ENCODE results near the gene SELENOO. TPM values are rescaled to one million over a fixed set of nuclear protein-coding genes. Genes with fewer than 3 reads are reported as not detected.

The SELENOO gene
- total and polyA plus RNA-seq, 2 experiments from 2014 or later: 29.8 to 54.5 TPM

DNA sequence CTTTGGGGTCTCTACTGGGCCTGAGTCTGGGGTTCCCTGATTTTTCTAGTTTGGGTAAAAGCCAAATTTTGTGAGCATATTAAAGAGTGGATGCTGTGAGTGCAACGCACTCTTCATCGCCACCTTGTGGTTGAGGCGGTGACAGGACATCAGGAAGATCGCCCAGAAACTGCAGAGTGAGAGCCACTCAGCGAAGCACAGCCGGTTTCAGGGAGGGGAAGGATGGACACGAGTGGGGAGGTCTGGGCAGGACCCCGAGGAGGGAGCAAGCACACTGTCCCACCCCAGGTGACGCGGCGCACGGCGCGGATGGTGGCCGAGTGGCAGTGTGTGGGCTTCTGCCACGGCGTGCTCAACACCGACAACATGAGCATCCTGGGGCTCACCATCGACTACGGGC lies 9.1 kb downstream of the SELENOO start:
- peaks cover 25% of the 10 kb centered on the region for H3K36me3 ChIP-seq
- no peaks in the 10 kb centered on the region for H3K9me3 ChIP-seq (ENCODE audit: low read depth)
- no peaks in the 10 kb centered on the region for H3K27me3 ChIP-seq
- TF ChIP-seq, protein P1, sequence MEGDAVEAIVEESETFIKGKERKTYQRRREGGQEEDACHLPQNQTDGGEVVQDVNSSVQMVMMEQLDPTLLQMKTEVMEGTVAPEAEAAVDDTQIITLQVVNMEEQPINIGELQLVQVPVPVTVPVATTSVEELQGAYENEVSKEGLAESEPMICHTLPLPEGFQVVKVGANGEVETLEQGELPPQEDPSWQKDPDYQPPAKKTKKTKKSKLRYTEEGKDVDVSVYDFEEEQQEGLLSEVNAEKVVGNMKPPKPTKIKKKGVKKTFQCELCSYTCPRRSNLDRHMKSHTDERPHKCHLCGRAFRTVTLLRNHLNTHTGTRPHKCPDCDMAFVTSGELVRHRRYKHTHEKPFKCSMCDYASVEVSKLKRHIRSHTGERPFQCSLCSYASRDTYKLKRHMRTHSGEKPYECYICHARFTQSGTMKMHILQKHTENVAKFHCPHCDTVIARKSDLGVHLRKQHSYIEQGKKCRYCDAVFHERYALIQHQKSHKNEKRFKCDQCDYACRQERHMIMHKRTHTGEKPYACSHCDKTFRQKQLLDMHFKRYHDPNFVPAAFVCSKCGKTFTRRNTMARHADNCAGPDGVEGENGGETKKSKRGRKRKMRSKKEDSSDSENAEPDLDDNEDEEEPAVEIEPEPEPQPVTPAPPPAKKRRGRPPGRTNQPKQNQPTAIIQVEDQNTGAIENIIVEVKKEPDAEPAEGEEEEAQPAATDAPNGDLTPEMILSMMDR (IDR thresholded peaks at IDR 0.05; ENCODE audit: low read depth, low read length): peak; percentile 82
- H3K4me1 ChIP-seq (ENCODE audit: low read depth): no peaks in the 10 kb centered on the region
- peak; percentile 71 to 76 for DNase-seq (ENCODE audit: low read depth in 1 of 2, low spot score in 1 of 2)
- no peak overlapping the region for H3K4me3 ChIP-seq
- no peak overlapping the region for H3K27ac ChIP-seq

DNA sequence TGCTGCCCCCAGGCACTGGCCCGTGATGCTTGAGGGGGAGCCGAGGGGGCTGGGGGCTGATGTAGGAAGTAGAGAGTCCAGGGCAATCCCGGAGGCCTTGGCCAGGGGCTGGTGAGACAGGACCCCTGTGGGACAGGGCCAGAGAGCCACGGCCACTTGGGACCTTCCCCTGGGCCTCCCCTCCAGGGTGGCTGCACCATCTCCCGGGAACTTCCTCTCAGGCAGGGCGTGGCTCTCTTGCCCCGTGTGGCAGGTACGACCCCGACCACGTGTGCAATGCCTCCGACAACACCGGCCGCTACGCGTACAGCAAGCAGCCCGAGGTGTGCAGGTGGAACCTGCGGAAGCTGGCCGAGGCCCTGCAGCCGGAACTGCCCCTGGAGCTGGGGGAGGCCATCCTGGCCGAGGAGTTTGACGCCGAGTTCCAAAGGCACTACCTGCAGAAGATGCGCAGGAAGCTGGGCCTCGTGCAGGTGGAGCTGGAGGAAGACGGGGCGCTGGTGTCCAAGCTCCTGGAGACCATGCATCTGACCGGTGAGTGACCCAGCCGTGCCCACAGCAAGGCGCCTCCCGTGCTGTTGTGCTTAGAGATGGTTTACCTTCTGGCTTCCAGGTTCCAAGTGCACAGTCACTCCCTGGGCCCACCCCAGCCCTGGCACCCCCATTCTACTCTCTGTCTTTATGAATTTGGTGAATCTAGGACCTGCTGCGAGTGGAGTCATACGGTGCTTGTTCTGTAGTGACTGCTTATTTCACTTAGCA lies 9.7 kb downstream of the SELENOO start:
- H3K27me3 ChIP-seq: no peaks in the 10 kb centered on the region
- no peak for DNase-seq (ENCODE audit: low read depth in 1 of 2, low spot score in 1 of 2)
- H3K4me1 ChIP-seq (ENCODE audit: low read depth): no peaks in the 10 kb centered on the region
- TF ChIP-seq, protein P1 (IDR thresholded peaks at IDR 0.05; ENCODE audit: low read depth, low read length): no peak
- no peak overlapping the region for H3K27ac ChIP-seq
- no peaks in the 10 kb centered on the region for H3K9me3 ChIP-seq (ENCODE audit: low read depth)
- peaks cover 25% of the 10 kb centered on the region for H3K36me3 ChIP-seq
- H3K4me3 ChIP-seq: no peak overlapping the region

DNA sequence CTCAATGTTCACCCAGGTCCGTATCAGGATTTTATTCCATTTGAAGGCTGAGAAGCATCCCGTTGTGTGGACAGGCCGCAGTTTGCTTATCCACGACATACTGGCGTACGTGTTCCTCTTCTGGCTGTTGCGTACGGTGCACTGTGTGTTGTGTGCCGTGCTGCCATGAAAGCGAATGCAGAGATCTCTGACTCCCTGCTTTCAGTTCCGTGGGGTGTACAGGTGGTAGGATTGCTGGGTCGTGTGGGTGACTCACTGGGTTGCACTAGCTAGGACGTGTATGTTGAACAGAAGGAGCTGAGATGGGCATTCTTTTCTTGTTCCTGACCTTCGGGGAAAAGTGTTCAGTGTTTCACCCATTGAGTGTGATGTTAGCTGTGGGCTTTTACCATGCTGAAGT lies 10.3 kb downstream of the SELENOO start:
- no peak for DNase-seq (ENCODE audit: low read depth in 1 of 2, low spot score in 1 of 2)
- Histone ChIP-seq H3K27me3 (no peaks in the 10 kb centered on the region), H3K27ac (no peak overlapping the region), H3K36me3 (peaks cover 26% of the 10 kb centered on the region), H3K4me1 (ENCODE audit: low read depth) (no peaks in the 10 kb centered on the region), H3K4me3 (no peak overlapping the region), H3K9me3 (ENCODE audit: low read depth) (no peaks in the 10 kb centered on the region)
- TF ChIP-seq, protein P1 (IDR thresholded peaks at IDR 0.05; ENCODE audit: low read depth, low read length): no peak

GRCh38 chr22:50213263-50213662 lies 12.5 kb downstream of the SELENOO start:
- TF ChIP-seq, protein P1 (IDR thresholded peaks at IDR 0.05; ENCODE audit: low read depth, low read length): no peak
- H3K36me3 ChIP-seq: peaks cover 38% of the 10 kb centered on the region
- no peak overlapping the region for H3K27ac ChIP-seq
- no peak for DNase-seq (ENCODE audit: low read depth in 1 of 2, low spot score in 1 of 2)
- no peaks in the 10 kb centered on the region for H3K27me3 ChIP-seq
- H3K4me1 ChIP-seq (ENCODE audit: low read depth): no peaks in the 10 kb centered on the region
- no peak overlapping the region for H3K4me3 ChIP-seq
- H3K9me3 ChIP-seq (ENCODE audit: low read depth): no peaks in the 10 kb centered on the region

GRCh38 chr22:50215297-50216054 lies 14.7 kb downstream of the SELENOO start:
- H3K4me1 ChIP-seq (ENCODE audit: low read depth): no peaks in the 10 kb centered on the region
- peaks cover 32% of the 10 kb centered on the region for H3K36me3 ChIP-seq

More at GRCh38 chr22:50215297-50216054, 14.7 kb downstream of the SELENOO start:
- TF ChIP-seq, protein P1 (IDR thresholded peaks at IDR 0.05; ENCODE audit: low read depth, low read length): no peak
- Histone ChIP-seq H3K4me3 (no peak overlapping the region), H3K9me3 (ENCODE audit: low read depth) (no peaks in the 10 kb centered on the region), H3K27ac (peak overlapping the region; percentile 58), H3K27me3 (no peaks in the 10 kb centered on the region)
- DNase-seq (ENCODE audit: low read depth in 1 of 2, low spot score in 1 of 2): no peak
